DMS53 (cell line): Measurements from ENCODE around the gene AP3M1.

ENCODE experiments used
- DNase-seq: peaks from one replicate; lab custom pipeline; 2025; lab: John Stamatoyannopoulos, UW

AP3M1 gene

DNA sequence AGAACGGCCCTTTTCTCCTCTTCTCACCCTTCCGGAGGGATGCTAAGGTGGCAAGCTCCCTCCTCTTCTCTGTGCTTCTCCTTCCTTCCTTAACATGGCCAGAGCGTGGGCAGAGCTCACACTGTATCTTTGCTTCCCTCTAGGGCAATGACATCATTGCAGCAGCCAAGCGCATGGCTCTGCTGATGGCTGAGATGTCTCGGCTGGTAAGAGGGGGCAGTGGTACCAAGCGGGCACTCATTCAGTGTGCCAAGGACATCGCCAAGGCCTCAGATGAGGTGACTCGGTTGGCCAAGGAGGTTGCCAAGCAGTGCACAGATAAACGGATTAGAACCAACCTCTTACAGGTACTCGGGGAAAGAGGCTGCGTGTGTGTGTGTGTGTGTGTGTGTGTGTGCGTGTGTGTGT, 36.6 kb downstream of the AP3M1 start:
- no peak for DNase-seq

DNA sequence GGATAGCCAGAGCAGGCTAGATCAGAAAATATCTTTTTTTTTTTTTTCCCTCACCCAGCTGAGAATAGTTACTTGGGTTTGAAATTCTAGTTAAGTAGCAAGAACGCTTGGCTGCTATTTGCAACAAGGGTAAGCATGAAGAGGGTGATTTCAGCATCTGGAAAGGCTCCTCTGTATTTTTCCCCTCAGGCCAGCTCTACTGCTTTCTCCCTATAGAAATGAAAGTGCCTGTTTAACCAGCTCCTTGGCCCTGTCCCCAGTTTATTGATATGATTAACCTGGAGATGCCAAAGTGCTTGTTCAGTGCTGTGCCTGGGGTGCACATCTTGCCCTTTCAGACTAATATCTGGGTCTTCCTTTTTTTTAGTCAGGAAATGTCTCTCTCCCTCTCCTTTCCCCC, 37.1 kb downstream of the AP3M1 start:
- no peak for DNase-seq

DNA sequence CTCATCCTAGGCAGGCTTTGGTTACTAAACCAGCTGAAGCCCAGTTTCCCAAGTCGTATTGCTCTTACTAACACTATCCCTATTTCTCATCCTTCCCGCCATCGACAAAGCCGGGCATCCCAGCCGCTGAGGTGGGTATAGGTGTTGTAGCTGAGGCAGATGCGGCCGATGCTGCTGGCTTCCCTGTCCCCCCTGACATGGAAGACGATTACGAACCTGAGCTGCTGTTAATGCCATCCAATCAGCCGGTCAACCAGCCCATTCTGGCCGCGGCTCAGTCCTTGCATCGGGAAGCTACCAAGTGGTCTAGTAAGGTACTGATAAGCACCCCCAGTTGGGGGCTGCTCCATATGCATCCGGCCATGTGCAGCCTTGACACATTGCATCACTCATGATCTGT, 38.8 kb downstream of the AP3M1 start:
- no peak for DNase-seq

DNA sequence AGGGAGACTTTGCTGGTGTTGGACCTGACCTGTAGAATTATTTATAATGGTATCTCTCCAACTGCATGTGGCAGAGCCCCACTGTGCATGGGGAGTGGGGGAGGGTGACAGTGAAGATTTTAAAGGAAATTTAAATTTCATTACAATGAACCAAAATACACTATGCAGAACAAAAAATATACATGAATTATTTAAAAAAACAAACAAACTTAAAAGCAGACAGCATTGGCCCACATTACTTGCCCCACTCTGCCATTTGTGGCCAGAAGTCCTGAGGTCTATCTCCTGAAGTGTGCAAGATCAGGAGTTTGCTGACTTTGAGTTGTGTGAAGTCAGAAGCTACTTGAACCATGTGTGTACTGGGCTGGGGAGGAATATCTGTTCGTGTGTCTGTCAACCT, 40.5 kb downstream of the AP3M1 start:
- no peak for DNase-seq

DNA sequence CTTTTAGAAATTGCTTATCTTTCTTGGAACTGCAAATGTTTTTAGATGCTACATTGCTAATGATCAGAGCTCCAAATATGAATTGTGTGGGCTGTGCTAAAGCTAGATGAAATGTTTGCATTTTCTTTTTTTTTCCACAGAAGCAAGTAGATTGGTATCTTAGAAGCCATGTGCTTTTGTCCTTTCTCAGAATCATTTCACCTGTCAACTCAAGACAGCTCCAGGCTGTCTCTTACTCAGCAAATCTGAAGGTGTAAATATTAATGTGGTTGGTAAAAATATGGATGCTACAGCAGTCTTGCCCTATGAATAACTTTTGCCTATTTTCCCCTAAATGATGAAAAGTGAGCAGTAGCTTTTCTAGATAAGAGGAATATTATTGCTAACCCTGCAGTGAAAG, 41.2 kb downstream of the AP3M1 start:
- DNase-seq: no peak

DNA sequence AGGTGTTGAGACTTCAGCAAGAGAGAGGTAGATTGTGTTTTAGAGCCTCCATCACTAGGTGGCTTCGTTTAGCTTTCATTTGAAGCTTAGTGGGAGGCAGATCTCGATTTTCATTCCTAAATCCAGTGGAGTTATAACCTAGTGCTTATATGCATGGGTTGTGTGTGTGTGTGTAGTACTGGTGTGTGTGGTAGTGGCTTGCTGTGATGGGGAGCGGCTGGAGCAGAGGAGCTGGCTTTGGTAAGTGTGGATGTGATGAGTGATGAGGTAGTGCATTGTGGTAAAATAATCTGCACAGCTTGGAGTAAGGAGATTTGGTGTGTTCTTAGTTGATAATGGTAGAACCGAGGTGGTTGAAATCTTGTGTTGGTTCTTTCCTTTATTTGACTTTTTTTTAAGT, 43.2 kb downstream of the AP3M1 start:
- no peak for DNase-seq

DNA sequence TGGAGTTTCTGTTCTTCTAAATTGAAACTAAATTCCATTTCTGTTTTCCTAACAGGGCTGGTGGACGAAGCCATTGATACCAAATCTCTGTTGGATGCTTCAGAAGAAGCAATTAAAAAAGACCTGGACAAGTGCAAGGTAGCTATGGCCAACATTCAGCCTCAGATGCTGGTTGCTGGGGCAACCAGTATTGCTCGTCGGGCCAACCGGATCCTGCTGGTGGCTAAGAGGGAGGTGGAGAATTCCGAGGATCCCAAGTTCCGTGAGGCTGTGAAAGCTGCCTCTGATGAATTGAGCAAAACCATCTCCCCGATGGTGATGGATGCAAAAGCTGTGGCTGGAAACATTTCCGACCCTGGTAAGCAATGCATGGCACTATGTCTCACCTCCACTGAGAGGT, 45.6 kb downstream of the AP3M1 start:
- DNase-seq: no peak

DNA sequence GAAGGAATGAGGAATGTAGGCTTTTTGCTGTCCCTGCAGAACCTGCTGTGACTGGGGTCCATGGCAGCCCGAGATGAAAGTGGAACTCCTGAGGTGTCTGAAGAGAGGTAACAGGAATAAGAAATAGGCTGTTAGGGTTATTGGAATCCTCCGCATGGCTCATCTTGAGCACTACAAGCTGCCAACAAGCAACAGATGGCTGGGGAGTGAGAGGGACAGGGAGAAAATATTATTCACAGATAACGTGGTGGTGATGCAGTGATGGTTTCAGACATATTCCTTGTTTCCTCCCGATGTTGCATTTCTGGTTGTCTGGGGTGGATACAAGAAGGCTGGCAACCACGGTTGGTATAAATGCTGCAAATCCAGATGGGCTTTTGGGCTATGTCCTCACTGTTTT, 46.1 kb downstream of the AP3M1 start:
- no peak for DNase-seq

DNA sequence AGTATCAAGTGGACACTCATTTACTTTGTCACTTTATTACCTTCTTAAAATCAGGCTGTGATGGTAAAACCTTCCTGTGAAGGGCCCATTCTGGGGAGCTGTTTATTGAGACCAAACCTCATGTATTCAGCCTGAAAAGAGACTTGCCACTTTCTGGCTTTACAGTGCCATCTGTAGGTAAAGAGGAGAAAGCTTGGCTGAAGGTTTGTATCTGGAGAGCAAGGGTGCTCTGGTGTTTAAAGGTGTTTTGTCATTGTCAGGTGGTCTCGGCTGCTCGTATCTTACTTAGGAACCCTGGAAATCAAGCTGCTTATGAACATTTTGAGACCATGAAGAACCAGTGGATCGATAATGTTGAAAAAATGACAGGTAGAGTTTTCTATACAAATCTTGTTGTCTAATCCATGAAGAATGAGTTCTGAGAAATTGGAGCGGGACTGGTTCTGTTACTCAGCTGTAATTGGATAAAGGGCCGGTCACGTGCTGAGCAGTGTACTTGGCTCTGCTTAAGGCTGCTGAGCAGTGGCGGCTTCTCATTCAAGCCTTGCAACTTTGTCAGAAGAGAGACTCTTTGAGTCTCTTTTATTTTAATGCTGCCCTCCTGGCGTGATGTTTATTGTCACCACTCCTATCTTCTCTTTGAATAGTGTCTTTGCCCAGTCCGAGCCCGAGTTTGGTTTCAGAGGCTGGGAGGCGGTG, 46.9 kb downstream of the AP3M1 start:
- peak; percentile 67 for DNase-seq

DNA sequence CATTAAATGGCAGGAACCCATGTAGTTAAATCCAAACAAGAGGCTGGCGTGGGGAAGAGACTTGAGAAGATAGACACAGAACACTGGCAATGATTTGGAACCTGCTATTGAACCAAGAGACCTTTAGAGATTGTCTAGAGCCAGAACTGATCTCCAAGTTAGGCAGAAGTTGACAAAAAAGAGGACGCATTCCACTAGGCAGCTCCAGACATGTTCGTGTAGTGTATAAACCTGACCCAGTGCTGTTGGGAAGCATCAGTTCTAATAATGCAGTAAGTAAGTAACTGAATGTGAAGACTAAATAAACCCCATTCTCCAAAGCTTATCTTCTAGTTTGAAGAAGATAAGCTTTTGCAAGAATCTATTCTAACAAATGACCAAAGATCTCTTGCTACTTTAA, 50.8 kb downstream of the AP3M1 start:
- DNase-seq: no peak

DNA sequence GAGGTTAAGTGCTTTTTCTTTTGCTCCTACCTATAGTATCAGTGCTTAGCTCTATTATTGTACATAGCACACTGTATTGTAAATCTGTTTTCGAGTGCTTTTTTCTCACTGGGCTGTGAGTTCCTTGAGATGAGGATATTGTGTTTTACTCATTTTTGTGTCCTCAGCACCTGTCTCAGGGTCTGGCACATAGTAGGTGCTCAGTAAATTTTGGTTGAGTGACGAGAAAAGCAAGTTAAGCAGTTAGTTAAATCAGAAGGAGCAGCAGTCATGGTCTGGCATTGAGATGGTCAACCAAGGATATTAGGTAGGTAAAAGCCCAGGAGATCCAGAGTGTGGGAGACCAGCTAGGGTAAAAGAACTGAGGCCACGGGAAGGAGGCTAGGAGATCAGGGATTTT, 51.2 kb downstream of the AP3M1 start:
- no peak for DNase-seq

DNA sequence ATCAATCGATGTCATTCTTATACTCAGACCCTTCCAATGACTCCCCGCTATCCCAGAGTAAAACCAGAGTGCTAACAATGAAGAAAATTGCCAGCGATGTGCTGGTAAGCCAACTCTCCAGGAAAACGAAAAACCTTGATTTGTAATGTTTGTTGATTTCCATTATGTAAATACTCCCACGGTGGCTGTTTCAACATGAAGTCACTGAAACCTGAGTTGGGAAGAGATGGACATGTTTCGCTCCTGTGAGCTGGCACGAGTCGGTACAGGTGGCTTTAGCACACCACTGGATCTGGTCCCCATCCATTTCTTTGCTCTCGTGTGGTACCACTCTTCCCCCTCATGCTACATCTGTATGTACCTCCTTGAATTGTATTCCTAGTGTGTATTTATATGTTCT, 52.9 kb downstream of the AP3M1 start:
- DNase-seq: peak; percentile 83

DNA sequence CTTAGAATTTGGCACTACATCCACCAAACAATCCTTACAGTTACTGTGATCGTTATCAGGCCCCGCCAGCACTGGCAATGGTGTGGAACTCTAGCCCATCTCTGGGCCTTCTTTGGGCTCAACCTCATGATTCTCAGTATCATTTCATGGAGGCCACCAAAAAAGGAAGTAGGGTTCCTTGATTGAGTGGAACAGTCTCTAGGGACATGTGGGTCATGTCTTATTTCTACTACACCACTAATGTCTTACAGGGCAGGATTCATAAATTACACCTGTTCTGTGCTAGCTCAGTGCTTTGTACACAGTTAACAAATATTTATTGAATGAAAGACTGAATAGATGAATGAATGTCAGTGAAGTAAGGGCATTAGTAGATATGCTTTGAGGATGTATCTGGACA, 53.9 kb downstream of the AP3M1 start:
- DNase-seq: no peak

DNA sequence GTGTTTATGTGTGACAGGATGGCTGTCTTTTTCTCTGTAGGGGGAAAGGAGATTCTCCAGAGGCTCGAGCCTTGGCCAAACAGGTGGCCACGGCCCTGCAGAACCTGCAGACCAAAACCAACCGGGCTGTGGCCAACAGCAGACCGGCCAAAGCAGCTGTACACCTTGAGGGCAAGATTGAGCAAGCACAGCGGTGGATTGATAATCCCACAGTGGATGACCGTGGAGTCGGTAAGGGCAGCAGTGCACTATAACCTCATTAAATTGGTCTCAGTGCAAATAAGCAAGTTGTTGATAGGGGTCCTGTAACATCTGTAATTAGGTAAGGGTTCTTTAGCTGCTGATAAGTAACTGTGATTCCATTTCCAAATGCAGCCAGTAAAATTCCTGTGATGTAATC, 56.4 kb downstream of the AP3M1 start:
- DNase-seq: no peak

DNA sequence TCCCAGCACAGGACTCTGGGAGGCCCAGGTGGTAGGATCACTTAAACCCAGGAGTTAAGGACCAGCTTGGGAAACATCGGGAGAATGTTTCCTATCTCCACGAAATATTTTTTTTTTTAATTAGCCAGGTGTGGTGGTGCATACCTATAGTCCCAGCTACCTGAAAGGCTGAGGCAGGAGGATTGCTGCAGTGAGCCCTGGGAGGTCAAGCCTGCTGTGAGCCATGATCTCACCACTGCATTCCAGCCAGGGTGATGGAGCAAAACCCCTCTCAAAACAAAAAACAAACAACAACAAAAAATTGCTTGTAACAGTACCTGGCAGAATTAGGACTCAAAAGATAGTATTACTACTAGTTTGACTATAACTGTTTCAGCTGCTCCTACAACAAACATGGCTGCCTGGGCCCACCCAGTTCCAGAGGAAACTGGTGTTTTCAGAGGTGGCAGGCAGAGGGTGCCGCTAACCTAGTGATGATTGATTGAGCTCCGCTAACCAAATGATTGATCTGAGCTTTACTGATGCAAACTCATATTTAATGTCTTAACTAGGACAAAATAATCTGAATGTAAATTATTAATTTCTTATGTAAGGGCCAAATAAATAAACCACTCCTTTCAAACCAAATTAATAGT, 57.0 kb downstream of the AP3M1 start:
- no peak for DNase-seq

DNA sequence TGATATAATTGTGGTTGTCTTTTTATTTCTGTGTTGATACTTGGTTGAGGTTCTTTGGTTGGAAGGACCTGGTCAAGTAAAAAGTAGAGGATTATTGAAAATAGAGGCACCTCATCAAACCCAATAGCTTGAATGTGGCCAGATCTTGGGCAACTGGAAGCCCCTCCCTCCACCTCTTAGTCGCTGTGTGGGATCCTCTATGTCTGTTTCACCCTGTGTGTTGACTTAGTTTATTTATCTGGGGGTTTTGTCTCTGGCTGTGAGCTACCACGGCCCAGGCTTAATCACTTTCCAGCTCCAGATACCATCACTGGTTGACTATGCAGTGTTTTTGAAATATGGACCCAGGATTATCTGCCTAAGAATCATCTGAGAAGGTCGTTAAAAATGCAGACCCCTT, 58.3 kb downstream of the AP3M1 start:
- no peak for DNase-seq

DNA sequence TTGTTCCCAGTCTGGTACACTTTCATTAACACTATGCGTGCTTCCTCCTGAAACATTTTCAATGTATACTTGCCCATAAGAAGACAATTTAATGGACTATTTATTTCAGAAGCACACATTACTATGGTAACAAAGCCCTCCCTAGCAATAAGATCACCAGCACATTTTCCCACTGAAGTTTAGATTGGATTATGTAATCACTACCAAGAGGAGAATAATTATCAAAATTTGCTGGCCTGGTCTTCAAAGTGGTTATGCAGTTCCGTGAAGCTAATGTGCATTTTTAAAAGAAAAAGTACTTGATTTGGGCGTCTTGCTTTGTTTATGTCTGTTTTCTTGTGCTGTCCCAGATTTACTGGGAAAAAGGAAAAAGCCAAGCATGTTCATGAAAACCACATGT, 61.9 kb downstream of the AP3M1 start:
- DNase-seq: no peak

DNA sequence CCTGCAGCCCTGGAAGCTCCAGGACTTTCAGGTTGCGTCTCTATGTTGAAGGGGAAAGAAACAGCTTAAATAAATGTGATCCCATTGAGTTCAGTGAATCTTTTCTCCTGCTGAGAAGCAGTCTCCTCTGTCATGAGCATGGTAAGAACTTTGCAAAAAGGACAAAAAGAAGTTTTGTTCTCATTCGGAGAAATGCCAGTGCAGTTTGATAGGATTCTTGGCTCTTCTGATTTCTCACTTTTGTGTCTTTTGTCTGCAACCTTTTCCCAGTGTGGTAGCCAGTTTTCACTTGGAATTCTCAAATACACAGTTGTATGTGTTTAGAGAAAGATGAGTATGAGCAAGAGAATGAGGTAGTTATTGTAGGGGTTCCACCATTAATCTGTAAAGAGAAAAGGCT, 64.3 kb downstream of the AP3M1 start:
- no peak for DNase-seq

DNA sequence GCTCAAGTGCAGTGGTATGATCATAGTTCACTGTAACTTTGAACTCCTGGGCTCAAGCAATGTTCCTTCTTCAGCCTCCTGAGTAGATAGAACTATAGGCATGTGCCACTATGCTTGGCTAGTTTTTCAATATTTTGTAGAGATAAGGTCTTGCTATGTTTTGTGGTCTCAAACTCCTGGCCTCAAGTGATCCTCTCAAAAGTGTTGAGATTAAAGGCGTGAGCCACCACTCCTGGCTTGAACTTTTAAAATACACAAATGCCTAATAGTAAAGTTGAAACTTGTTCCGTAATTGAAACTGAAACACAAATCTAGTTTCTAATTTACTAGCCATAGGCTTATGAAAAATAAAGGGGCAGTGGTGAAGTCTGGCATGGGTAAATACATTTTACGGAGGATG, 65.7 kb downstream of the AP3M1 start:
- no peak for DNase-seq

DNA sequence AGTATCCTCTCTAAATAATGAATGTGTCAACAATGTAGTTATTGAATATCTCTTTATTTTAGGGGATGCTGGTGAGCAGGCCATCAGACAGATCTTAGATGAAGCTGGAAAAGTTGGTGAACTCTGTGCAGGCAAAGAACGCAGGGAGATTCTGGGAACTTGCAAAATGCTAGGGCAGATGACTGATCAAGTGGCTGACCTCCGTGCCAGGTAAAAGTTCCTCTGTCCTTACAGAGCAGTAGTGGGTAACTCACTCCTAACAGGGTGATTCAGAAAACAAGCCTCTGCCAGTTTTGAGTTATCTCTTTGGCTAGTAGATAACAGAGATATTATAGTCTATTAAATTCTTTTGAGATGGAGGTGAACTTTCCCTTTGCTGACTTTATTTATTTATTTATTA, 67.3 kb downstream of the AP3M1 start:
- no peak for DNase-seq

DNA sequence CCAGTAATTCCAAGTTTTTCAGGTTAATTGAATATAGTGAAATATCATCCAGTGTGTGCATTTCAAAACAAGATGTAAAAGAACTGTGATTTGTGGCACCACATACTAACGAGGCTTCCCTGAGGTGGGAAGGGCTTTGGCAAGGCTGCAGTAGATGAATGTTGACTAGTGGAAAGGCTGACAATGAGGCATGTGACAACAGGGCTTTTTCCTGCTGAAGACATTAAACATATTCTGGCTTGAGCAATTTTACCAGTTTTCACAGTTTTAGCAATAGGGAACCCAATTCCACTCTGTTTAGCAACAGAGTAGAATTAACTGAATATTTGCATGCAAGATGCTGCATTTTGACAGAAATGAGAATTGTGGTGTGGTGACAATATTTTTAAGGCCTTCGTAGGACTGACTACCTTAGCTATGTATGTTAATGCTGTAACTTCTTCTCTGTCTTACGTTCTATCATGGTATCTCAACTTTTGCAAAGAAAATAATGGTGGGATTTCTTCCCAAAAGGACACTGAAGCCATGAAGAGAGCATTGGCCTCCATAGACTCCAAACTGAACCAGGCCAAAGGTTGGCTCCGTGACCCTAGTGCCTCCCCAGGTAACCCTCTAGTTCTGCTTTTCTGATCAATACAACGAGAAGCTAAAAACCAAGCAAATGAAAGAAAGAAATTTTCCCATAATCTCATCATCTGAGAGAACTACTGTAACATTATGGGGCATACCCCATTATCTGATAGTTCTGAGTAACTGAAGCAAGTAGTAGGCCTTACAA, 68.5 kb downstream of the AP3M1 start:
- DNase-seq: no peak

DNA sequence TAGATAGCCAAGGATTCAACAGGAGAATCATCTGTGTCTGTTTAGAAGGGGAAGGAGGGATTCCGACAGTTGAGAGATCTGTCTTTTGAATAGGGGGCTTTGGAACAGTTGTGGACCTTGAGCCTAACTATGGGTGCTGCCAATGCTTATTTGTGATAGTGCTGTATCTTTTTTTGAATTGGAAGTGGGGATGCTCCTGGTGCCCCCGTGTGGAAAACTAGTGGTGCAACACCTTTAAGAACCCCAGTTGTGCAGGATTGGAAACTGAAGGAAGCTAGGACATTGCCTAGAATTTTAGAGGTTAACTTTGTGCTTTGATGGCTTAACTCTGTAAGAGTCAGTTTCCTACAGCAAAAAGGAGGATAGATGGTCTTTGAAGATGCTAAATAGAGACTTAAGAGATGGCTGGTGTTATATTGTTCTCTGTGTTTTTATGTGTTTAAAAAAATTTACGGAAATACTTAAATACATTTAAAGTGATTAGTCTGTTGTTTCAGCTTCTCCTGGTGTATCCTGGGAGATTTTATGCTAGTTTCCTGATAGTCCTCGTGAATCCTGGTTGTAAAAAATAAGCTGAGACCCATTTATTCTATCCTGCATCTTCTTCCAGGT, 69.3 kb downstream of the AP3M1 start:
- DNase-seq: peak; percentile 71
